OCI-LY7 (cell line): ENCODE measurements around the gene SLC27A5.

ENCODE experiments used
- CTCF ChIP-seq: fragments of 200-600 bp; sonication (generic); conservative IDR thresholded peaks from 2 replicates; pipeline ENCODE4 v1.5.1; 2014; ENCODE audit warnings: mild to moderate bottlenecking, antibody characterized with exemption, low read length, moderate library complexity, mixed read lengths
- EZH2phosphoT487 ChIP-seq: fragments of 200-600 bp; sonication (generic); IDR thresholded peaks from 2 replicates; pipeline ENCODE4 v1.6.1; 2018; ENCODE audit warnings: low read depth, borderline replicate concordance, mild to moderate bottlenecking, mixed run types, antibody characterized with exemption, low read length, moderate library complexity, mixed read lengths

- TF ChIP-seq CTCF (no peak; the same call in 1 of the 2 replicates), EZH2phosphoT487 (no peak)
Measured at GRCh38 chr19:58518256-58519086, 6.7 kb upstream of the SLC27A5 start.
